GM06990 (cell line): Measurements from ENCODE around the gene EZH1.
A peak's percentile ranks its signal among the peaks of the same experiment; 100 is the strongest.

ENCODE experiments used
- DNase-seq: peaks from one replicate; pipeline ENCODE4 v3.0.0-alpha.2; 2011; ENCODE audit not compliant: insufficient read length; ENCODE audit errors: extremely low read depth
- H3K27me3 ChIP-seq: replicated peaks from 2 replicates; pipeline ENCODE4 v1.6.0; 2011; ENCODE audit warnings: low read length; ENCODE audit not compliant: control insufficient read depth, insufficient read depth
- H3K36me3 ChIP-seq: 2 replicates; pipeline ENCODE4 v1.5.1; 2011; ENCODE audit warnings: low read length; ENCODE audit not compliant: control insufficient read depth, insufficient read depth
- H3K4me3 ChIP-seq: replicated peaks from 2 replicates; pipeline ENCODE4 v1.5.1; 2011; ENCODE audit warnings: low read depth, mild to moderate bottlenecking, control low read depth, low read length
- CTCF ChIP-seq: IDR thresholded peaks from 2 replicates; pipeline ENCODE4 v1.5.1; 2011; ENCODE audit warnings: low read length, control low read depth, mild to moderate bottlenecking, inconsistent platforms; ENCODE audit not compliant: insufficient read depth, poor library complexity, severe bottlenecking

EZH1 gene

GRCh38 chr17:42766124-42766523 lies 21.3 kb upstream of the EZH1 start:
- Histone ChIP-seq H3K27me3 (no peaks in the 10 kb centered on the region), H3K4me3 (no peak overlapping the region), H3K36me3 (no peaks in the 10 kb centered on the region)
- TF ChIP-seq CTCF, result no peak
- no peak for DNase-seq

- no peak overlapping the region for H3K4me3 ChIP-seq
Measured at GRCh38 chr17:42761638-42762037, 16.8 kb upstream of the EZH1 start.

GRCh38 chr17:42760652-42761581 lies 16.1 kb upstream of the EZH1 start, which contains the start of gene RAMP2:
Gene RAMP2 (plus strand): TSS chr17:42761227. CDS start chr17:42761262, 35 bp downstream.
- no peaks in the 10 kb centered on the region for H3K36me3 ChIP-seq
- no peak for TF ChIP-seq CTCF
- DNase-seq, result peak; percentile 44
- H3K27me3 ChIP-seq, result no peaks in the 10 kb centered on the region
- peak within 1 kb of the TSS; percentile 29 for H3K4me3 ChIP-seq

More at GRCh38 chr17:42761638-42762037, 16.8 kb upstream of the EZH1 start:
- no peak for DNase-seq
- Histone ChIP-seq H3K27me3 (no peaks in the 10 kb centered on the region), H3K36me3 (no peaks in the 10 kb centered on the region)
- TF ChIP-seq CTCF, result no peak

- no peak for DNase-seq
- H3K27me3 ChIP-seq, result no peaks in the 10 kb centered on the region
- no peak overlapping the region for H3K4me3 ChIP-seq
- no peak for TF ChIP-seq CTCF
- no peaks in the 10 kb centered on the region for H3K36me3 ChIP-seq
Measured at GRCh38 chr17:42759982-42760651, 15.3 kb upstream of the EZH1 start.

GRCh38 chr17:42754782-42755181 lies 9.9 kb upstream of the EZH1 start:
- no peak for DNase-seq
- H3K27me3 ChIP-seq, result no peaks in the 10 kb centered on the region
- TF ChIP-seq CTCF, result no peak
- H3K36me3 ChIP-seq, result no peaks in the 10 kb centered on the region
- H3K4me3 ChIP-seq, result no peak overlapping the region
